ENCODE data around the gene IL3RA.

Gene IL3RA

GRCh38 chrX:1354036-1355019, 17.7 kb downstream of the IL3RA start:
- Histone ChIP-seq H3K4me3 (ENCODE audit: low read length in 2 of 2) (no peak overlapping the region), H2BK12ac (ENCODE audit: low read length) (no peak overlapping the region), H3K23ac (ENCODE audit: low read depth, low read length, poor library complexity) (no peak overlapping the region), H3K79me1 (ENCODE audit: low read depth, low read length) (peaks cover 2% of the 10 kb centered on the region), H3K27ac (replicated peaks; ENCODE audit: low read length) (no peak overlapping the region), H2BK120ac (ENCODE audit: low read depth, low read length) (no peak overlapping the region), H3K9ac (ENCODE audit: low read depth, low read length, poor library complexity) (no peak overlapping the region), H2BK5ac (ENCODE audit: low read length) (no peak overlapping the region), H3K4me1 (ENCODE audit: control insufficient read depth in 2 of 2, insufficient read depth in 1 of 2, low read depth in 1 of 2, low read length in 2 of 2) (peaks cover 5 to 7% of the 10 kb centered on the region in 2 donors), H3K9me3 (replicated peaks in 1 of 2; ENCODE audit: control insufficient read depth in 2 of 2, insufficient read depth in 1 of 2, low read depth in 1 of 2, low read length in 2 of 2) (peaks cover 3 to 7% of the 10 kb centered on the region in 2 donors), H2BK15ac (ENCODE audit: low read length) (no peak overlapping the region), H4K8ac (ENCODE audit: low read depth, low read length) (no peak overlapping the region), H3K27me3 (ENCODE audit: control insufficient read depth in 3 of 3, insufficient read depth in 3 of 3, low read depth in 1 of 3, low read length in 3 of 3) (no peaks in the 10 kb centered on the region), H3K4ac (ENCODE audit: low read length) (no peak overlapping the region), H3K36me3 (replicated peaks in 1 of 2; ENCODE audit: control insufficient read depth in 2 of 2, insufficient read depth in 2 of 2, low read length in 2 of 2) (peaks cover 6 to 8% of the 10 kb centered on the region in 2 donors), H2AK5ac (ENCODE audit: low read depth, low read length) (no peak overlapping the region), H3K4me2 (ENCODE audit: insufficient read depth, low read length, poor library complexity, severe bottlenecking) (no peak overlapping the region), H3K18ac (ENCODE audit: low read length) (no peak overlapping the region), H4K91ac (ENCODE audit: low read depth, low read length, poor library complexity) (no peak overlapping the region), H2AFZ (ENCODE audit: low read length) (no peak overlapping the region), H3K14ac (ENCODE audit: low read length) (no peak overlapping the region)
- DNase-seq (ENCODE audit: low spot score) = no peak
- 100% methylated on average over 1 of the region's 11 CpGs; no CpG with 5 or more reads in 1 of the 2 donors for WGBS, 2 donors (ENCODE audit: extremely low coverage in 2 of 2, insufficient read length in 2 of 2, insufficient replicate concordance in 1 of 2)

- H2AFZ ChIP-seq (ENCODE audit: low read length) = peak overlapping the region; percentile 75
- H2BK15ac ChIP-seq (ENCODE audit: low read length) = no peak overlapping the region
- H3K4me1 ChIP-seq (ENCODE audit: control insufficient read depth in 2 of 2, insufficient read depth in 1 of 2, low read depth in 1 of 2, low read length in 2 of 2) = peaks cover 5 to 7% of the 10 kb centered on the region in 2 donors
- H3K18ac ChIP-seq (ENCODE audit: low read length) = peak overlapping the region; percentile 53
- no peak overlapping the region for H3K23ac ChIP-seq (ENCODE audit: low read depth, low read length, poor library complexity)
- peak overlapping the region; percentile 24 for H3K9ac ChIP-seq (ENCODE audit: low read depth, low read length, poor library complexity)
- H3K79me1 ChIP-seq (ENCODE audit: low read depth, low read length) = peaks cover 2% of the 10 kb centered on the region
- H2BK120ac ChIP-seq (ENCODE audit: low read depth, low read length) = no peak overlapping the region
- no peak overlapping the region for H3K4ac ChIP-seq (ENCODE audit: low read length)
- H4K8ac ChIP-seq (ENCODE audit: low read depth, low read length) = peak overlapping the region; percentile 65
- H3K14ac ChIP-seq (ENCODE audit: low read length) = no peak overlapping the region
- no peak overlapping the region for H3K4me2 ChIP-seq (ENCODE audit: insufficient read depth, low read length, poor library complexity, severe bottlenecking)
- H2AK5ac ChIP-seq (ENCODE audit: low read depth, low read length) = peak overlapping the region; percentile 63
- peak; percentile 20 for DNase-seq (ENCODE audit: low spot score)
- H3K4me3 ChIP-seq (ENCODE audit: low read length in 2 of 2) = no peak overlapping the region
- H3K27me3 ChIP-seq (ENCODE audit: control insufficient read depth in 3 of 3, insufficient read depth in 3 of 3, low read depth in 1 of 3, low read length in 3 of 3) = no peaks in the 10 kb centered on the region
- no peak overlapping the region for H2BK5ac ChIP-seq (ENCODE audit: low read length)
- no peak overlapping the region for H4K91ac ChIP-seq (ENCODE audit: low read depth, low read length, poor library complexity)
- no peak overlapping the region for H2BK12ac ChIP-seq (ENCODE audit: low read length)
- H3K27ac ChIP-seq (replicated peaks; ENCODE audit: low read length) = peak overlapping the region; percentile 80
- peaks cover 3 to 7% of the 10 kb centered on the region in 2 donors for H3K9me3 ChIP-seq (replicated peaks in 1 of 2; ENCODE audit: control insufficient read depth in 2 of 2, insufficient read depth in 1 of 2, low read depth in 1 of 2, low read length in 2 of 2)
- peaks cover 6 to 8% of the 10 kb centered on the region in 2 donors for H3K36me3 ChIP-seq (replicated peaks in 1 of 2; ENCODE audit: control insufficient read depth in 2 of 2, insufficient read depth in 2 of 2, low read length in 2 of 2)
- WGBS, 2 donors (ENCODE audit: extremely low coverage in 2 of 2, insufficient read length in 2 of 2, insufficient replicate concordance in 1 of 2) = no CpG with 5 or more reads among the region's 11 CpGs
Measured at GRCh38 chrX:1355131-1356046, 18.8 kb downstream of the IL3RA start.

- Histone ChIP-seq H3K27ac (replicated peaks; ENCODE audit: low read length) (no peak overlapping the region), H2BK12ac (ENCODE audit: low read length) (no peak overlapping the region), H3K18ac (ENCODE audit: low read length) (no peak overlapping the region), H3K9me3 (replicated peaks in 1 of 2; ENCODE audit: control insufficient read depth in 2 of 2, insufficient read depth in 1 of 2, low read depth in 1 of 2, low read length in 2 of 2) (peaks cover 3% of the 10 kb centered on the region in 2 donors), H2AFZ (ENCODE audit: low read length) (no peak overlapping the region), H3K4ac (ENCODE audit: low read length) (no peak overlapping the region), H3K14ac (ENCODE audit: low read length) (no peak overlapping the region), H2AK5ac (ENCODE audit: low read depth, low read length) (no peak overlapping the region), H4K8ac (ENCODE audit: low read depth, low read length) (peak overlapping the region; percentile 43), H3K4me2 (ENCODE audit: insufficient read depth, low read length, poor library complexity, severe bottlenecking) (no peak overlapping the region), H3K4me3 (ENCODE audit: low read length in 2 of 2) (no peak overlapping the region), H3K23ac (ENCODE audit: low read depth, low read length, poor library complexity) (no peak overlapping the region), H3K4me1 (ENCODE audit: control insufficient read depth in 2 of 2, insufficient read depth in 1 of 2, low read depth in 1 of 2, low read length in 2 of 2) (peaks cover 5 to 7% of the 10 kb centered on the region in 2 donors), H2BK120ac (ENCODE audit: low read depth, low read length) (no peak overlapping the region), H2BK5ac (ENCODE audit: low read length) (no peak overlapping the region), H4K91ac (ENCODE audit: low read depth, low read length, poor library complexity) (no peak overlapping the region), H2BK15ac (ENCODE audit: low read length) (no peak overlapping the region), H3K79me1 (ENCODE audit: low read depth, low read length) (no peaks in the 10 kb centered on the region), H3K27me3 (ENCODE audit: control insufficient read depth in 3 of 3, insufficient read depth in 3 of 3, low read depth in 1 of 3, low read length in 3 of 3) (no peaks in the 10 kb centered on the region), H3K36me3 (replicated peaks in 1 of 2; ENCODE audit: control insufficient read depth in 2 of 2, insufficient read depth in 2 of 2, low read length in 2 of 2) (peaks cover 6 to 8% of the 10 kb centered on the region in 2 donors), H3K9ac (ENCODE audit: low read depth, low read length, poor library complexity) (no peak overlapping the region)
- no CpG with 5 or more reads among the region's 10 CpGs for WGBS, 2 donors (ENCODE audit: extremely low coverage in 2 of 2, insufficient read length in 2 of 2, insufficient replicate concordance in 1 of 2)
- no peak for DNase-seq (ENCODE audit: low spot score)
Measured at GRCh38 chrX:1357993-1358392, 21.4 kb downstream of the IL3RA start.

Data from neuronal stem cell (in vitro differentiated cells).